RPMI8226 (cell line): ENCODE measurements around the gene NELFB.

Source experiments
- DNase-seq: peaks from one replicate; pipeline ENCODE4 v3.0.0-alpha.2; 2015

The NELFB gene

GRCh38 chr9:137254624-137255447 lies at the start of gene NELFB:
Gene NELFB, plus strand, starts transcription at chr9:137255327.
- peak; percentile 96 for DNase-seq

GRCh38 chr9:137206602-137207001 lies 48.5 kb upstream of the NELFB start:
- no peak for DNase-seq

GRCh38 chr9:137211532-137211931 lies 43.6 kb upstream of the NELFB start:
- no peak for DNase-seq

GRCh38 chr9:137212520-137212919 lies 42.6 kb upstream of the NELFB start:
- no peak for DNase-seq

- no peak for DNase-seq
Measured at GRCh38 chr9:137213160-137214060, 41.7 kb upstream of the NELFB start.

GRCh38 chr9:137214620-137215019 lies 40.5 kb upstream of the NELFB start:
- no peak for DNase-seq

- DNase-seq, result no peak
Measured at GRCh38 chr9:137215196-137215986, 39.7 kb upstream of the NELFB start.

- no peak for DNase-seq
Measured at GRCh38 chr9:137216188-137216965, 38.8 kb upstream of the NELFB start.

- no peak for DNase-seq
Measured at GRCh38 chr9:137217276-137218211, 37.6 kb upstream of the NELFB start.

GRCh38 chr9:137218212-137218753 lies 36.8 kb upstream of the NELFB start:
- DNase-seq, result no peak

- DNase-seq, result no peak
Measured at GRCh38 chr9:137218754-137219271, 36.3 kb upstream of the NELFB start.

- no peak for DNase-seq
Measured at GRCh38 chr9:137219757-137220316, 35.3 kb upstream of the NELFB start.

- DNase-seq, result no peak
Measured at GRCh38 chr9:137220317-137221094, 34.6 kb upstream of the NELFB start.

- no peak for DNase-seq
Measured at GRCh38 chr9:137221095-137221505, 34.0 kb upstream of the NELFB start.

GRCh38 chr9:137221506-137222111 lies 33.5 kb upstream of the NELFB start:
- peak; percentile 70 for DNase-seq

- peak; percentile 51 for DNase-seq
Measured at GRCh38 chr9:137222190-137223077, 32.7 kb upstream of the NELFB start, which contains the start of gene RNF208. Gene RNF208, minus strand, starts transcription at chr9:137222240. Its CDS starts 1,028 bp downstream, at chr9:137221212.
